ENCODE data around the gene TMC5.

GRCh38 chr16:19507867-19508266 is 90.2 kb downstream of the TMC5 start:
- no peak for TF ChIP-seq CTCF (conservative IDR thresholded peaks at IDR 0.05; ENCODE audit: low read depth, low read length)
- TF ChIP-seq EZH2 (IDR thresholded peaks at IDR 0.05; ENCODE audit: borderline replicate concordance, low read depth, low read length, poor library complexity, severe bottlenecking): no peak

All from A673 (cell line).